Measurements from ENCODE around the gene TNRC18. TPM values are rescaled to one million over a fixed set of nuclear protein-coding genes. Genes with fewer than 3 reads are reported as not detected.

The TNRC18 gene
- total and polyA plus RNA-seq, 2 donors (not counting 3 experiments of a cell fraction or from before 2014, with no cell fraction given) = 14.8 to 64.6 TPM

GRCh38 chr7:5384618-5385017 lies 39.0 kb downstream of the TNRC18 start:
- ChIA-PET CTCF (interaction anchor here (1.3 kb wide), 1 partner anchor 281 kb away, joined by 3 read pairs; no protein-coding TSS in a partner anchor), POLR2A (no interaction called here)
- no peaks in the 10 kb centered on the region for H3K4me1 ChIP-seq (ENCODE audit: control insufficient read depth, extremely low read depth, insufficient read depth, low read length)
- no peak overlapping the region for H3K9ac ChIP-seq (replicated peaks; ENCODE audit: extremely low read depth, insufficient read depth, low read length)
- peaks cover 3 to 13% of the 10 kb centered on the region in 2 experiments for H3K36me3 ChIP-seq (ENCODE audit: control insufficient read depth in 2 of 2, extremely low read depth in 1 of 2, insufficient read depth in 2 of 2, low read length in 2 of 2)
- no peaks in the 10 kb centered on the region for H3K9me1 ChIP-seq (replicated peaks; ENCODE audit: control insufficient read depth, extremely low read depth, insufficient read depth, low read length)
- H4K20me1 ChIP-seq (replicated peaks; ENCODE audit: control insufficient read depth, extremely low read depth, insufficient read depth, low read length) = peaks cover 2% of the 10 kb centered on the region
- FAIRE-seq (no peak), DNase-seq (ENCODE audit: low read depth, low spot score) (no peak)
- no peak overlapping the region for H3K27ac ChIP-seq (ENCODE audit: insufficient read depth, low read depth, low read length)
- TF ChIP-seq MYC (IDR thresholded peaks at IDR 0.05; ENCODE audit: low read depth, low read length) = no peak
- no peak for TF ChIP-seq GATA2 (IDR thresholded peaks at IDR 0.05; ENCODE audit: insufficient read depth, insufficient read length, low read depth, low read length)
- no peak for TF ChIP-seq FOS (IDR thresholded peaks at IDR 0.05; ENCODE audit: borderline replicate concordance, insufficient read depth, low read length)
- no peak for TF ChIP-seq EZH2 (IDR thresholded peaks at IDR 0.05; ENCODE audit: borderline replicate concordance, low read depth, low read length, severe bottlenecking)
- TF ChIP-seq POLR2A (IDR thresholded peaks at IDR 0.05; ENCODE audit: low read depth, low read length) = no peak
- no peak for TF ChIP-seq POLR2AphosphoS5 (IDR thresholded peaks at IDR 0.05; ENCODE audit: insufficient read depth, low read depth, low read length)
- TF ChIP-seq JUN (IDR thresholded peaks at IDR 0.05; ENCODE audit: borderline replicate concordance, insufficient read depth, insufficient read length, low read depth) = no peak
- TF ChIP-seq MAX (IDR thresholded peaks at IDR 0.05; ENCODE audit: insufficient read depth, insufficient read length) = no peak
- no peak for TF ChIP-seq CTCF (IDR thresholded peaks at IDR 0.05; ENCODE audit: extremely low read depth in 1 of 2, insufficient read depth in 1 of 2, low read depth in 1 of 2, low read length in 2 of 2)
- H3K27me3 ChIP-seq (ENCODE audit: control insufficient read depth in 2 of 2, insufficient read depth in 2 of 2, low read length in 2 of 2) = no peaks in the 10 kb centered on the region
- no peaks in the 10 kb centered on the region for H3K9me3 ChIP-seq (replicated peaks; ENCODE audit: control insufficient read depth, insufficient read depth, low read length)
- intact Hi-C loops (cut with micrococcal nuclease) (no loop called here), dilution Hi-C loops (cut with MboI; ENCODE audit: extremely low pct_ligation_motif_present, low sequenced_read_pairs) (no loop called here)
- peaks cover 46% of the 10 kb centered on the region for H3K79me2 ChIP-seq (ENCODE audit: control insufficient read depth, insufficient read depth, low read length)
- no peak overlapping the region for H2AFZ ChIP-seq (ENCODE audit: low read depth, low read length)
- BruUV-seq (replicated peaks) = no TSS peak
- no peak overlapping the region for H3K4me3 ChIP-seq (replicated peaks in 1 of 3; ENCODE audit: insufficient read depth in 1 of 3, low read depth in 1 of 3, low read length in 3 of 3)
- no peak overlapping the region for H3K4me2 ChIP-seq (ENCODE audit: insufficient read depth, low read length)
